ENCODE data around the gene ZNF160.

Gene ZNF160

GRCh38 chr19:53103234-53104203 is at the start of gene ZNF160:
ZNF160 (minus strand) TSS chr19:53103422; CDS start chr19:53086276, 17,146 bp downstream.
- no peaks in the 10 kb centered on the region for H3K27me3 ChIP-seq
- H3K4me1 ChIP-seq (ENCODE audit: control insufficient read depth in 1 of 2, insufficient read depth in 1 of 2, low read depth in 1 of 2, low read length in 1 of 2): peaks cover 14 to 18% of the 10 kb centered on the region in 2 experiments
- H3K4me3 ChIP-seq (ENCODE audit: low read depth in 1 of 2, low read length in 1 of 2): peak within 1 kb of the TSS; percentile 80 to 84
- H3K36me3 ChIP-seq: peaks cover 3% of the 10 kb centered on the region
- H3K9me3 ChIP-seq: no peaks in the 10 kb centered on the region
- TF ChIP-seq, protein P1, sequence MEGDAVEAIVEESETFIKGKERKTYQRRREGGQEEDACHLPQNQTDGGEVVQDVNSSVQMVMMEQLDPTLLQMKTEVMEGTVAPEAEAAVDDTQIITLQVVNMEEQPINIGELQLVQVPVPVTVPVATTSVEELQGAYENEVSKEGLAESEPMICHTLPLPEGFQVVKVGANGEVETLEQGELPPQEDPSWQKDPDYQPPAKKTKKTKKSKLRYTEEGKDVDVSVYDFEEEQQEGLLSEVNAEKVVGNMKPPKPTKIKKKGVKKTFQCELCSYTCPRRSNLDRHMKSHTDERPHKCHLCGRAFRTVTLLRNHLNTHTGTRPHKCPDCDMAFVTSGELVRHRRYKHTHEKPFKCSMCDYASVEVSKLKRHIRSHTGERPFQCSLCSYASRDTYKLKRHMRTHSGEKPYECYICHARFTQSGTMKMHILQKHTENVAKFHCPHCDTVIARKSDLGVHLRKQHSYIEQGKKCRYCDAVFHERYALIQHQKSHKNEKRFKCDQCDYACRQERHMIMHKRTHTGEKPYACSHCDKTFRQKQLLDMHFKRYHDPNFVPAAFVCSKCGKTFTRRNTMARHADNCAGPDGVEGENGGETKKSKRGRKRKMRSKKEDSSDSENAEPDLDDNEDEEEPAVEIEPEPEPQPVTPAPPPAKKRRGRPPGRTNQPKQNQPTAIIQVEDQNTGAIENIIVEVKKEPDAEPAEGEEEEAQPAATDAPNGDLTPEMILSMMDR (IDR thresholded peaks at IDR 0.05): no peak
- H3K27ac ChIP-seq: peak within 1 kb of the TSS; percentile 85

DNA sequence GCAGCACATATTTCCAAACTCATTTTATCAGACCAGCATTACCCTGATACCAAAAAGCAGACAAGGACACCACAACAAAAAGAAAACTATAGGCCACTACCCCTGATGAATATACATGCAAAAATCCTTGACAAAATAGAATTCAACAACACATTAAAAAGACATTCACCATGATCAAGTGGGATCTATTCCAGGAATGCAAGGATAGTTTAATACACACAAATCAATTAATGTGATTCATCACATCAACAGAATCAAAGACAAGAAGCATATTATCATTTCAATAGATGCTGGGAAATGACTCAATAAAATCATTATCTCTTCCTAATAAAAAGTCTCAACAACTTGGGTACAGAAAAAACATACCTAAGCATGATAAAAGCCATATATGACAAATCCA is 44.4 kb upstream of the ZNF160 start:
- no peaks in the 10 kb centered on the region for H3K4me1 ChIP-seq (ENCODE audit: control insufficient read depth in 1 of 2, insufficient read depth in 1 of 2, low read depth in 1 of 2, low read length in 1 of 2)
- H3K4me3 ChIP-seq (ENCODE audit: low read depth in 1 of 2, low read length in 1 of 2): no peak overlapping the region
- H3K36me3 ChIP-seq: no peaks in the 10 kb centered on the region
- TF ChIP-seq, protein P1 (IDR thresholded peaks at IDR 0.05): no peak
- H3K27ac ChIP-seq: no peak overlapping the region
- H3K27me3 ChIP-seq: no peaks in the 10 kb centered on the region
- H3K9me3 ChIP-seq: peaks cover 61% of the 10 kb centered on the region

- Histone ChIP-seq H3K4me1 (ENCODE audit: control insufficient read depth in 1 of 2, insufficient read depth in 1 of 2, low read depth in 1 of 2, low read length in 1 of 2) (no peaks in the 10 kb centered on the region), H3K27ac (no peak overlapping the region), H3K4me3 (ENCODE audit: low read depth in 1 of 2, low read length in 1 of 2) (no peak overlapping the region), H3K27me3 (no peaks in the 10 kb centered on the region), H3K9me3 (peaks cover 48% of the 10 kb centered on the region), H3K36me3 (no peaks in the 10 kb centered on the region)
- TF ChIP-seq, protein P1 (IDR thresholded peaks at IDR 0.05): no peak
Measured at GRCh38 chr19:53140351-53140750, 37.1 kb upstream of the ZNF160 start.

DNA sequence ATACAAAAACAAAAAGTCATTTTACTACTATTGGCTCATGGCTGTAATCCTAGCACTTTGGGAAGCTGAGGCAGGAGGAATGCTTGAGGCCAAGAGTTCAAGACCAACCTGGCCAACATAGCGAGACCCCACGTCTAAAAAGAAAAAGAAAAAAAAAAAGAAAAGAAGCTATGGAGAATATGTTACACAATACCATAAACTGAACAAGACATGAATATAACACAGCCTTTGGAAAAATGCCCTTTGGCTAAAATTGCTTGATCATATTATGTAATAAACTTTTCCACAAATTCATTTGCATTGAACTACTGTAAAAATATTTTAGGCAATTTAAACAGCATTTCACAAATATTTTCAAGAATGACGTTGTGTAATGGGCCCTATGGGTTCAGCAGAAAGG is 33.2 kb upstream of the ZNF160 start:
- peaks cover 7 to 18% of the 10 kb centered on the region in 2 experiments for H3K4me1 ChIP-seq (ENCODE audit: control insufficient read depth in 1 of 2, insufficient read depth in 1 of 2, low read depth in 1 of 2, low read length in 1 of 2)
- TF ChIP-seq, protein P1 (IDR thresholded peaks at IDR 0.05): no peak
- H3K27me3 ChIP-seq: peaks cover 24% of the 10 kb centered on the region
- H3K9me3 ChIP-seq: peaks cover 29% of the 10 kb centered on the region
- H3K36me3 ChIP-seq: no peaks in the 10 kb centered on the region
- no peak overlapping the region for H3K4me3 ChIP-seq (ENCODE audit: low read depth in 1 of 2, low read length in 1 of 2)
- no peak overlapping the region for H3K27ac ChIP-seq

DNA sequence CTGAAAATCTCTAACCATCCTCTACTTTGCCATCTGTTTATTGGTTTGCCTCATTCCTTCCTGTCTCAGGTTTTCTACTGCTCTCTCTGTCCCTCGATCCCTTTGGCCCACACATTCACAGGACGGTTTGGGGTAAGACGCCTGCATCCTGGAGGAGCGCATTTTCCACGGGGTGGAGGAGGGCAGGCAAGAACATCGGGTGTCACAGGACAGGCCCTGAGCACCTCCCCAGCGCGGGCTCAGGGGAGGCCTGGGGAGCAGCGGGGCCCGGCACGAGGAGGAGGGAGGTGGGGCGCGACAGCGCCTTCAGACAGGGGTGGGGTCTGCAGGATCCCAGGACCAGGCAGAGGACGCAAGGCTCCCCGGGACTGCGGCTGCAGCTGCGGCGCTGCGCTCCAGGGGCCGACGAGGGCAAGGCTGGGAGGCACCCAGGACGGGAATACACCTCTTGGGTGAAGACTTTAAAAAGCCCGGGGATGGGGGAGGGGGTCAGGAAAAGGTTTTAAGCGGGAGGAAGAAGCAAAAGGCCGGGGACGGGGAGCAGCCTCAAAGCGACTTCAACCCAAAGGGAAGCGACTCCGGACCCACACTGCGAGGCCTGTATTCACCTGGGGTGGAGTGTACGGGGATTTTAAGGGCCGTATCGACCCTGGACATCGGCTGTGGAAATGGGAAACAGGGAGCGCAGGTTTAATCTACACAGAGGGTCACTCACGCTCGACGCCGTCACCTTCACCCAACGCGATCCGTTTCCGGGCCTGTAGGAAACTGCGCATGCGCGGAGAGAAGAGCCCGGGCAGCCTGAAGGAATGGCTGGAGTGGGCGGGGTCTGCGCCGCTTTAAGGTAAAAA is 29.1 kb upstream of the ZNF160 start, which contains the start of gene ZNF415:
ZNF415 (minus strand) TSS at position 770 of the 851 bp plus-strand sequence. CDS start 10,234 bp downstream, outside the sequence.
- Histone ChIP-seq H3K27me3 (peaks cover 28% of the 10 kb centered on the region), H3K4me3 (ENCODE audit: low read depth in 1 of 2, low read length in 1 of 2) (peak within 1 kb of the TSS; percentile 59 to 74), H3K4me1 (ENCODE audit: control insufficient read depth in 1 of 2, insufficient read depth in 1 of 2, low read depth in 1 of 2, low read length in 1 of 2) (peaks cover 7 to 25% of the 10 kb centered on the region in 2 experiments), H3K9me3 (no peaks in the 10 kb centered on the region), H3K27ac (no peak within 1 kb of the TSS), H3K36me3 (no peaks in the 10 kb centered on the region)
- TF ChIP-seq, protein P1 (IDR thresholded peaks at IDR 0.05): no peak
